ENCODE results near the gene DCAF12. TPM values are rescaled to one million over a fixed set of nuclear protein-coding genes. Genes with fewer than 3 reads are reported as not detected.

The DCAF12 gene
- total and polyA plus RNA-seq, 4 donors: 8.4 to 120 (median 16.0) TPM

DNA sequence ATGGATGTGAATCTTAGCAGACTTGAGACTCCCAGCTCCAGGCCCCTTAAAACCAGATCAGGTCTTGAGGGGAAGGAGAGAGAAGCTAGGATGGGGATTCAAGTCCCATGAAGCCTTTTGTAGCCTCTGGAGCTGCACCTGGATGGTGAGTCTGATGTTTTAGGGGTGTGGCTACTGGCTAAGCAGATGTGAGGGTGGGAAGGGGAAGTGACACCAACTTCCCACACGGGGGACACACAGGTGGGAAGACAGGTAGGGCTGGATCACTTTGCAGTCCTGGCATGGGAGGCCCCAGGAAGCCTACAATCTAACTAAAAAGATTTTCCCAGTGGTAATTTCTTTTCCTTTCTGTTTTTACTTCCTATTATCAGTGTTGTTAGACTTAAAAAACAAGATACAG lies 39.1 kb downstream of the DCAF12 start:
- no peak overlapping the region for H3K27ac ChIP-seq (ENCODE audit: low read depth in 1 of 2, low read length in 2 of 2)
- no peaks in the 10 kb centered on the region for H3K9me3 ChIP-seq (ENCODE audit: control insufficient read depth in 4 of 4, low read length in 3 of 4)
- H3K27me3 ChIP-seq (ENCODE audit: control insufficient read depth in 4 of 4, insufficient read depth in 4 of 4, low read length in 3 of 4): no peaks in the 10 kb centered on the region
- no peak overlapping the region for H3K4me3 ChIP-seq (ENCODE audit: low read depth in 1 of 3, low read length in 3 of 3)
- H3K4me1 ChIP-seq (ENCODE audit: control insufficient read depth in 4 of 4, insufficient read depth in 4 of 4, low read length in 3 of 4): no peaks in the 10 kb centered on the region
- TF ChIP-seq ZBTB33 (IDR thresholded peaks at IDR 0.05) (no peak), NR2F2 (IDR thresholded peaks at IDR 0.05) (no peak), SP1 (IDR thresholded peaks at IDR 0.05) (no peak), FOXA1 (IDR thresholded peaks at IDR 0.05) (no peak), REST (IDR thresholded peaks at IDR 0.05) (no peak), EGR1 (IDR thresholded peaks at IDR 0.05; ENCODE audit: low read depth in 2 of 2) (no peak), HNF4G (IDR thresholded peaks at IDR 0.05) (no peak), RAD21 (IDR thresholded peaks at IDR 0.05) (no peak), YY1 (IDR thresholded peaks at IDR 0.05) (no peak), JUND (IDR thresholded peaks at IDR 0.05) (no peak), TAF1 (conservative IDR thresholded peaks at IDR 0.05) (no peak), HNF4A (conservative IDR thresholded peaks at IDR 0.05) (no peak), ATF3 (IDR thresholded peaks at IDR 0.05) (no peak), FOXA2 (IDR thresholded peaks at IDR 0.05) (no peak), GABPA (IDR thresholded peaks at IDR 0.05 in 1 of 2, conservative IDR thresholded peaks at IDR 0.05 in 1 of 2) (no peak), RXRA (IDR thresholded peaks at IDR 0.05) (no peak)
- TF ChIP-seq, protein P1, sequence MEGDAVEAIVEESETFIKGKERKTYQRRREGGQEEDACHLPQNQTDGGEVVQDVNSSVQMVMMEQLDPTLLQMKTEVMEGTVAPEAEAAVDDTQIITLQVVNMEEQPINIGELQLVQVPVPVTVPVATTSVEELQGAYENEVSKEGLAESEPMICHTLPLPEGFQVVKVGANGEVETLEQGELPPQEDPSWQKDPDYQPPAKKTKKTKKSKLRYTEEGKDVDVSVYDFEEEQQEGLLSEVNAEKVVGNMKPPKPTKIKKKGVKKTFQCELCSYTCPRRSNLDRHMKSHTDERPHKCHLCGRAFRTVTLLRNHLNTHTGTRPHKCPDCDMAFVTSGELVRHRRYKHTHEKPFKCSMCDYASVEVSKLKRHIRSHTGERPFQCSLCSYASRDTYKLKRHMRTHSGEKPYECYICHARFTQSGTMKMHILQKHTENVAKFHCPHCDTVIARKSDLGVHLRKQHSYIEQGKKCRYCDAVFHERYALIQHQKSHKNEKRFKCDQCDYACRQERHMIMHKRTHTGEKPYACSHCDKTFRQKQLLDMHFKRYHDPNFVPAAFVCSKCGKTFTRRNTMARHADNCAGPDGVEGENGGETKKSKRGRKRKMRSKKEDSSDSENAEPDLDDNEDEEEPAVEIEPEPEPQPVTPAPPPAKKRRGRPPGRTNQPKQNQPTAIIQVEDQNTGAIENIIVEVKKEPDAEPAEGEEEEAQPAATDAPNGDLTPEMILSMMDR (IDR thresholded peaks at IDR 0.05; ENCODE audit: low read depth, low read length, missing input control): no peak
- TF ChIP-seq, protein P2, sequence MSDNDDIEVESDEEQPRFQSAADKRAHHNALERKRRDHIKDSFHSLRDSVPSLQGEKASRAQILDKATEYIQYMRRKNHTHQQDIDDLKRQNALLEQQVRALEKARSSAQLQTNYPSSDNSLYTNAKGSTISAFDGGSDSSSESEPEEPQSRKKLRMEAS (IDR thresholded peaks at IDR 0.05): no peak
- peaks cover 17 to 48% (median 37%) of the 10 kb centered on the region in 4 donors for H3K36me3 ChIP-seq (ENCODE audit: control insufficient read depth in 4 of 4, insufficient read depth in 3 of 4, low read depth in 1 of 4, low read length in 3 of 4)
- H3K9ac ChIP-seq (ENCODE audit: low read depth in 1 of 2, low read length in 2 of 2): no peak overlapping the region
- WGBS: 52% methylated on average over 1 of the region's 1 CpG
- DNase-seq (ENCODE audit: low spot score): no peak

All from liver (tissue), 9 donors.